HepG2 (cell line): ENCODE measurements around the gene CCDC9B. TPM values are rescaled to one million over a fixed set of nuclear protein-coding genes. Genes with fewer than 3 reads are reported as not detected.

Experiments
- ATAC-seq: fragments of 200-7000 bp; cut with Tn5 transposase; 3 replicates; pipeline ENCODE4 v1.9.1; 2020; ENCODE audit warnings: mild to moderate bottlenecking, moderate library complexity
- BruUV-seq: library from RNA; stranded (reverse); fragments of 400-500 nt; replicated peaks from 2 replicates; lab custom pipeline; 2021; lab: Mats Ljungman, UMichigan
- CTCF ChIA-PET: fragments of 300-600 bp; formaldehyde crosslinking; extraction: SDS; loops from one replicate; lab custom pipeline; 2021; ENCODE audit warnings: low total read pairs, inconsistent platforms, low intra/inter-chr PET ratio; lab: Yijun Ruan, JAX
- POLR2A ChIA-PET: fragments of 350-600 bp; sonication (Branson Sonifier 250); formaldehyde crosslinking; loops from one replicate; lab custom pipeline; 2020; ENCODE audit warnings: antibody characterized with exemption, inconsistent platforms; lab: Yijun Ruan, JAX
- DNase-seq: peaks from one replicate; pipeline ENCODE4 v3.0.0-alpha.2; 2015; ENCODE audit warnings: low spot score
- FAIRE-seq: peaks from 3 replicates; lab custom pipeline; 2011; peaks lifted over from hg19 to GRCh38; lab: Jason Lieb, UNC
- H2AFZ ChIP-seq: one replicate; pipeline ENCODE4 v1.6.1; 2011; ENCODE audit warnings: low read length, inconsistent platforms
- H3K27ac ChIP-seq: fragments of 300-600 bp; 3 replicates; pipeline ENCODE4 v1.8.0; 2011; ENCODE audit warnings: mixed run types, mild to moderate bottlenecking, mixed read lengths, low read length, inconsistent platforms; ENCODE audit not compliant: insufficient read depth; ENCODE audit errors: extremely low read length
- H3K27me3 ChIP-seq, 2 experiments: fragments of 200-600 bp in 1 of 2; 2 replicates in 1 of 2; 3 replicates in 1 of 2; pipeline versions ENCODE4 v1.6.0 to v1.8.0; 2011; ENCODE audit warnings: low read length in 2 of 2, mild to moderate bottlenecking in 2 of 2, moderate library complexity in 2 of 2, inconsistent platforms in 1 of 2; ENCODE audit not compliant: insufficient read depth in 2 of 2, control insufficient read depth in 1 of 2
- H3K36me3 ChIP-seq, 2 experiments: fragments of 200-600 bp in 1 of 2; replicated peaks in 1 of 2; 2 replicates in 1 of 2; 3 replicates in 1 of 2; pipeline versions ENCODE4 v1.5.1 to v1.8.0; 2011; ENCODE audit warnings: low read length in 2 of 2, inconsistent platforms in 1 of 2; ENCODE audit not compliant: insufficient read depth in 2 of 2, control insufficient read depth in 1 of 2
- H3K4me1 ChIP-seq: 2 replicates; pipeline ENCODE4 v1.5.1; 2012; ENCODE audit warnings: low read length, inconsistent platforms; ENCODE audit not compliant: insufficient read depth
- H3K4me2 ChIP-seq: 2 replicates; pipeline ENCODE4 v1.6.0; 2011; ENCODE audit warnings: low read depth, low read length, inconsistent platforms
- H3K4me3 ChIP-seq, 3 experiments: fragments of 200-600 bp in 1 of 3; sonication (generic), shearing (Covaris generic) in 1 of 3; replicated peaks in 1 of 3; 2 replicates each; pipeline ENCODE4 v1.5.1; 2011 to 2016; ENCODE audit warnings: low read length in 3 of 3, inconsistent platforms in 2 of 3, low read depth in 2 of 3, mild to moderate bottlenecking in 2 of 3, control low read depth in 1 of 3, mixed read lengths in 1 of 3; ENCODE audit not compliant: insufficient read depth in 1 of 3
- H3K79me2 ChIP-seq: one replicate; pipeline ENCODE4 v1.6.1; 2011; ENCODE audit warnings: low read length, inconsistent platforms; ENCODE audit not compliant: insufficient read depth
- H3K9ac ChIP-seq: 2 replicates; pipeline ENCODE4 v1.6.0; 2011; ENCODE audit warnings: mild to moderate bottlenecking, low read depth, low read length, inconsistent platforms; ENCODE audit not compliant: insufficient read depth
- H3K9me3 ChIP-seq: 2 replicates; pipeline ENCODE4 v1.5.1; 2012; ENCODE audit warnings: mild to moderate bottlenecking, low read length
- H4K20me1 ChIP-seq: 2 replicates; pipeline ENCODE4 v1.6.0; 2011; ENCODE audit warnings: inconsistent platforms, mild to moderate bottlenecking, low read length, moderate library complexity; ENCODE audit not compliant: insufficient read depth
- ARID4A ChIP-seq: sonication (generic); formaldehyde crosslinking; IDR thresholded peaks from 2 replicates; pipeline ENCODE4 v1.5.0; 2020; ENCODE audit warnings: mild to moderate bottlenecking, missing genetic modification reagents, borderline replicate concordance
- FOXA1 ChIP-seq, 2 experiments: fragments of 450-650 bp in 1 of 2; sonication (generic) in 1 of 2; formaldehyde crosslinking in 1 of 2; IDR thresholded peaks; 2 replicates each; pipeline versions ENCODE4 v1.4.0 to v1.6.1; 2016 to 2020; ENCODE audit warnings: missing genetic modification reagents in 1 of 2
- FOXC1 ChIP-seq: sonication (generic); formaldehyde crosslinking; IDR thresholded peaks from 2 replicates; pipeline ENCODE4 v1.8.0; 2022; ENCODE audit warnings: mild to moderate bottlenecking, missing genetic modification reagents, borderline replicate concordance
- GATAD1 ChIP-seq: IDR thresholded peaks from 2 replicates; pipeline ENCODE4 v1.6.1; 2016; ENCODE audit warnings: missing genetic modification reagents, missing compliant biosample characterization
- GPBP1L1 ChIP-seq: sonication (generic); formaldehyde crosslinking; IDR thresholded peaks from 2 replicates; pipeline ENCODE4 v1.5.0; 2020; ENCODE audit warnings: mild to moderate bottlenecking, missing genetic modification reagents
- MED1 ChIP-seq: sonication (generic); formaldehyde crosslinking; IDR thresholded peaks from 2 replicates; pipeline ENCODE4 v1.4.0; 2020; ENCODE audit warnings: missing genetic modification reagents
- MZF1 ChIP-seq: sonication (generic); formaldehyde crosslinking; IDR thresholded peaks from 2 replicates; pipeline ENCODE4 v1.8.1; 2023; ENCODE audit warnings: mild to moderate bottlenecking, missing genetic modification reagents, borderline replicate concordance
- NR2C2 ChIP-seq: sonication (generic); formaldehyde crosslinking; IDR thresholded peaks from 2 replicates; pipeline ENCODE4 v1.4.0; 2020; ENCODE audit warnings: missing genetic modification reagents, mild to moderate bottlenecking, moderate library complexity, borderline replicate concordance
- POLR2A ChIP-seq, 2 experiments: IDR thresholded peaks; 2 replicates each; pipeline ENCODE4 v1.6.1; 2011; ENCODE audit warnings: low read depth in 2 of 2, low read length in 2 of 2, mild to moderate bottlenecking in 1 of 2, moderate library complexity in 1 of 2; ENCODE audit not compliant: insufficient read depth in 1 of 2
- REPIN1 ChIP-seq: sonication (generic); formaldehyde crosslinking; IDR thresholded peaks from 2 replicates; pipeline ENCODE4 v1.8.0; 2022; ENCODE audit warnings: missing genetic modification reagents, low read depth, mild to moderate bottlenecking, borderline replicate concordance
- TCF12 ChIP-seq, 2 experiments: fragments of 450-650 bp in 1 of 2; sonication (generic) in 1 of 2; formaldehyde crosslinking in 1 of 2; IDR thresholded peaks; 2 replicates each; pipeline versions ENCODE4 v1.6.1 to v1.8.0; 2017 to 2022; ENCODE audit warnings: antibody characterized with exemption in 1 of 2, mild to moderate bottlenecking in 1 of 2, missing genetic modification reagents in 1 of 2, moderate library complexity in 1 of 2
- ZNF24 ChIP-seq: fragments of 450-650 bp; IDR thresholded peaks from 2 replicates; pipeline ENCODE4 v1.6.1; 2017; ENCODE audit warnings: antibody characterized with exemption, mild to moderate bottlenecking
- ZSCAN12 ChIP-seq: sonication (generic); formaldehyde crosslinking; IDR thresholded peaks from 2 replicates; pipeline ENCODE4 v1.9.0; 2021; ENCODE audit warnings: mild to moderate bottlenecking, missing genetic modification reagents
- WGBS: methylation state at CpG from one replicate; pipeline ENCODE4 v1.1.6; 2017; ENCODE audit warnings: low lambda C conversion rate; 5-methylcytosine and 5-hydroxymethylcytosine counted together
- in situ Hi-C: cut with HindIII; loops from 2 replicates; pipeline ENCODE4 v1.10.0; 2017; ENCODE audit warnings: low pct_unique_long_range_greater_than_20kb; ENCODE audit not compliant: extremely low pct_ligation_motif_present
- intact Hi-C: fragments of 100-400 bp; cut with micrococcal nuclease; formaldehyde crosslinking; loops from one replicate; pipeline ENCODE4 v1.10.0; 2022; ENCODE audit not compliant: unreplicated experiment
- polyA plus RNA-seq, 8 experiments: library from polyadenylated mRNA; depleted of rRNA in 3 of 8; stranded (reverse) in 7 of 8; unstranded in 1 of 8; fragments of >200 nt; fragmentation: Illumina TruSeq in 4 of 8; extraction: Trizol in 4 of 8; gene quantifications; 2 replicates each; pipeline versions ENCODE4 v1.2.1 to v1.2.3, GENCODE V29; 2011 to 2016; ENCODE audit warnings: low read depth in 4 of 8, missing spikeins in 1 of 8, mixed read lengths in 1 of 8; ENCODE audit not compliant: insufficient read depth in 1 of 8
- total RNA-seq, 5 experiments: library from RNA; depleted of rRNA; stranded (reverse); fragments of >200 nt; fragmentation: Illumina TruSeq; extraction: Trizol; gene quantifications; 2 replicates each; pipeline ENCODE4 v1.2.3, GENCODE V29; 2016; ENCODE audit warnings: low read depth in 1 of 5

CCDC9B gene
- total and polyA plus RNA-seq, 2 of the 13 experiments (the other 11 are each of a cell fraction or from before 2014, with no cell fraction given), result 0.98 to 1.6 TPM

- peak; percentile 25; the same call in 1 of the 2 replicates for TF ChIP-seq ARID4A (CRISPR knock-in tag)
- TF ChIP-seq ZNF24, result no peak
- TF ChIP-seq FOXA1 (IDR thresholded peaks at IDR 0.05), result no peak
- TF ChIP-seq FOXA1 (CRISPR knock-in tag; IDR thresholded peaks at IDR 0.05), result no peak
- no peak for TF ChIP-seq FOXC1 (CRISPR knock-in tag)
- no peak for TF ChIP-seq MED1 (CRISPR knock-in tag)
Observed at GRCh38 chr15:40348474-40348870, 7.7 kb upstream of the CCDC9B start (continued).

- BruUV-seq, result no TSS peak
- H3K4me2 ChIP-seq, result no peak overlapping the region
- CTCF ChIA-PET, result no interaction called here
Observed at GRCh38 chr15:40347559-40348473, 7.1 kb upstream of the CCDC9B start.

More at GRCh38 chr15:40347559-40348473, 7.1 kb upstream of the CCDC9B start:
- intact Hi-C loops (no loop called here), in situ Hi-C loops (loop anchor here (5.0 kb wide), 1 partner anchor 74 kb away; no protein-coding TSS in a partner anchor)
- no peak for DNase-seq
- Histone ChIP-seq H3K79me2 (no peaks in the 10 kb centered on the region), H3K9me3 (no peaks in the 10 kb centered on the region), H3K9ac (no peak overlapping the region), H3K4me1 (peaks cover 83% of the 10 kb centered on the region), H3K27me3 (peaks cover 0 to 4% of the 10 kb centered on the region in 2 experiments; a peak in 2 of 5 replicates), H4K20me1 (no peaks in the 10 kb centered on the region), H3K27ac (no peak overlapping the region), H2AFZ (no peak overlapping the region), H3K36me3 (no peaks in the 10 kb centered on the region), H3K4me3 (no peak overlapping the region)
- peak; percentile 34 for ATAC-seq
- TF ChIP-seq REPIN1 (CRISPR knock-in tag) (no peak), ZSCAN12 (CRISPR knock-in tag) (no peak), TCF12 (IDR thresholded peaks at IDR 0.05) (no peak), TCF12 (CRISPR knock-in tag; IDR thresholded peaks at IDR 0.05) (no peak), NR2C2 (CRISPR knock-in tag) (no peak), MZF1 (CRISPR knock-in tag) (no peak), GPBP1L1 (no peak), GATAD1 (CRISPR knock-in tag) (no peak), POLR2A (IDR thresholded peaks at IDR 0.05; ENCODE audit: insufficient read depth in 1 of 2, low read depth in 2 of 2, low read length in 2 of 2) (no peak)
- WGBS, result 8% methylated on average over 4 of the region's 11 CpGs
- no peak for FAIRE-seq
- POLR2A ChIA-PET, result interaction anchor here (1.3 to 1.5 kb wide), 2 partner anchors 9 to 25 kb away, joined by 3 to 4 read pairs; no protein-coding TSS in a partner anchor
